ENCODE results near the gene AMPD2.
"Not testable (repeated sequence)": the region's sequence is repeated elsewhere in the genome, so short reads cannot be mapped to it uniquely, and the experiment has no call there.

- not testable (repeated sequence) for TF ChIP-seq SIN3A (IDR thresholded peaks at IDR 0.05; ENCODE audit: low read depth); ATF3 (IDR thresholded peaks at IDR 0.05); EZH2 (IDR thresholded peaks at IDR 0.05); SP1 (IDR thresholded peaks at IDR 0.05; ENCODE audit: low read depth); CBX3 (IDR thresholded peaks at IDR 0.05; ENCODE audit: low read depth); TCF7L2 (IDR thresholded peaks at IDR 0.05; ENCODE audit: borderline replicate concordance, extremely low read depth, insufficient read depth, insufficient read length); EZH2phosphoT487 (IDR thresholded peaks at IDR 0.05; ENCODE audit: borderline replicate concordance); ZNF274 (IDR thresholded peaks at IDR 0.05; ENCODE audit: low read depth, low read length); POLR2AphosphoS5 (IDR thresholded peaks at IDR 0.05; ENCODE audit: low read depth, low read length); POLR2A (IDR thresholded peaks at IDR 0.05; ENCODE audit: borderline replicate concordance, extremely low read depth, insufficient read depth, insufficient read length)
These were observed 50.3 kb downstream of the AMPD2 start for GRCh38 chr1:109669949-109670302.
